Measurements from ENCODE around the gene DIS3L2.

Gene DIS3L2

DNA sequence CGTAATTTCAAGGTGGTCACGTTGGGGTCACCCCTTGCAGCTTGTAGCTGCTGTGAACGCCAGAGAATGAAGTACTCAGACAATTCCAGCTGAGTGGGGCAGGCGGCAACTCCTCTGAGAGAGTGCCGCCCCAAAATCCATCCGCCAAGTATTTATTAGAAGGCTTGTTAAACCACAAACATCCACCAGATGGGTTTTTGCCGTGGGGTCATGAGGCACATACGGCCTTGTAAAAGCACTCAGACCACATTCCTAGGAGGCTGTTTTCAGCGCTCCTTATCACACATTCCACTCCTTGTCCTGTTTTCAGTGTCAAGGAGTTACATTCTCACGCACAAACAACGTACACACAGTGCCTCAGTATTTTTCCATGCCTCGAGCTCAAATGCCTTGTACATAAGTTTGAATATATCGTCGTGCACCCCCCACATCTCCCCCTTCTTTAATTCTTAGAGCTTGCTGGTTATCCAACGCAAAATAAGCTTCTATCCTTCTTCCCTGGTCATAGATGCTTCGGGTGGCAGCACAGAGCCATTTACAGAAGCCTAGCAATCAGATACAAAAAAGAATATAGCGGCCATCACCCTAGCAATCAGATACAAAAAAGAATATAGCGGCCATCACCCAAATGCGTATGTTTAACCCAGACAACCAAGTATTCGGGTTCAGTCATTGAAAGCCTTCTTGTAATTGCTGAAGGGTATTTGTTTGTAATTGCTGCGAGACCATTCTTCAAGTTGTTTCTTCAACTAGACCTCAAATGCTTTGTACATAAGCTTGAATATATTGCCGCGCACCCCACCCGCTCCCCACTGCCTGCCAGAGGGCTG lies 424.4 kb downstream of the DIS3L2 start:
- H3K27me3 ChIP-seq (ENCODE audit: insufficient read depth, low read length, poor library complexity, severe bottlenecking): no peaks in the 10 kb centered on the region
- H3K4me2 ChIP-seq (ENCODE audit: low read depth, low read length, poor library complexity, severe bottlenecking): no peak overlapping the region
- H3F3A ChIP-seq (ENCODE audit: low read depth): no peaks in the 10 kb centered on the region

DNA sequence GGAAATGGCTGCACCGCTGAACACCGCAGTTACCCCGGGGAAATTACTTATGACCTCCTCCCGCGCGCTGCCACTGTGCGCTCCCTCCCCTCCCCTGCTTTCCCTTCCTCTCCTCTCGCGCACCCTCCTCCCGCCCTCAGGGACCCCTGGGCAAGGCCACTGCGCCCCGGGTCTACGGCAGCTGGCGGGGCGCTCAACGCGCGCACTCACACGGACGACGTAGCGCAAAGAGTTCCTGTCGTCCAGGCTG lies 424.9 kb downstream of the DIS3L2 start:
- TF ChIP-seq EZH2phosphoT487 (IDR thresholded peaks at IDR 0.05; ENCODE audit: borderline replicate concordance): no peak
- TF ChIP-seq, protein P1, sequence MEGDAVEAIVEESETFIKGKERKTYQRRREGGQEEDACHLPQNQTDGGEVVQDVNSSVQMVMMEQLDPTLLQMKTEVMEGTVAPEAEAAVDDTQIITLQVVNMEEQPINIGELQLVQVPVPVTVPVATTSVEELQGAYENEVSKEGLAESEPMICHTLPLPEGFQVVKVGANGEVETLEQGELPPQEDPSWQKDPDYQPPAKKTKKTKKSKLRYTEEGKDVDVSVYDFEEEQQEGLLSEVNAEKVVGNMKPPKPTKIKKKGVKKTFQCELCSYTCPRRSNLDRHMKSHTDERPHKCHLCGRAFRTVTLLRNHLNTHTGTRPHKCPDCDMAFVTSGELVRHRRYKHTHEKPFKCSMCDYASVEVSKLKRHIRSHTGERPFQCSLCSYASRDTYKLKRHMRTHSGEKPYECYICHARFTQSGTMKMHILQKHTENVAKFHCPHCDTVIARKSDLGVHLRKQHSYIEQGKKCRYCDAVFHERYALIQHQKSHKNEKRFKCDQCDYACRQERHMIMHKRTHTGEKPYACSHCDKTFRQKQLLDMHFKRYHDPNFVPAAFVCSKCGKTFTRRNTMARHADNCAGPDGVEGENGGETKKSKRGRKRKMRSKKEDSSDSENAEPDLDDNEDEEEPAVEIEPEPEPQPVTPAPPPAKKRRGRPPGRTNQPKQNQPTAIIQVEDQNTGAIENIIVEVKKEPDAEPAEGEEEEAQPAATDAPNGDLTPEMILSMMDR (conservative IDR thresholded peaks at IDR 0.05; ENCODE audit: low read length): no peak
- no peaks in the 10 kb centered on the region for H3K9me3 ChIP-seq (ENCODE audit: insufficient read depth, low read depth, low read length)
- peaks cover 15% of the 10 kb centered on the region for H3K4me1 ChIP-seq (ENCODE audit: insufficient read depth, low read length, poor library complexity, severe bottlenecking)
- no peaks in the 10 kb centered on the region for H3F3A ChIP-seq (ENCODE audit: low read depth)
- no peaks in the 10 kb centered on the region for H3K79me2 ChIP-seq (ENCODE audit: insufficient read depth, low read length)
- H3K9ac ChIP-seq (ENCODE audit: low read depth, low read length, poor library complexity, severe bottlenecking): no peak overlapping the region
- H3K4me2 ChIP-seq (ENCODE audit: low read depth, low read length, poor library complexity, severe bottlenecking): no peak overlapping the region
- H4K20me1 ChIP-seq (ENCODE audit: insufficient read depth, low read length, poor library complexity, severe bottlenecking): no peaks in the 10 kb centered on the region
- no peaks in the 10 kb centered on the region for H3K9me2 ChIP-seq (replicated peaks; ENCODE audit: low read depth, low read length)
- H3K4me3 ChIP-seq (ENCODE audit: low read length, poor library complexity, severe bottlenecking): no peak overlapping the region
- no peaks in the 10 kb centered on the region for H3K27me3 ChIP-seq (ENCODE audit: insufficient read depth, low read length, poor library complexity, severe bottlenecking)
- H3K36me3 ChIP-seq (ENCODE audit: insufficient read depth, low read length): no peaks in the 10 kb centered on the region
- H2AFZ ChIP-seq (ENCODE audit: low read length): no peak overlapping the region

More for the DNA sequence above, 424.4 kb downstream of the DIS3L2 start:
- H3K9me2 ChIP-seq (replicated peaks; ENCODE audit: low read depth, low read length): no peaks in the 10 kb centered on the region
- no peaks in the 10 kb centered on the region for H3K9me3 ChIP-seq (ENCODE audit: insufficient read depth, low read depth, low read length)
- H3K79me2 ChIP-seq (ENCODE audit: insufficient read depth, low read length): no peaks in the 10 kb centered on the region
- H3K9ac ChIP-seq (ENCODE audit: low read depth, low read length, poor library complexity, severe bottlenecking): no peak overlapping the region
- H4K20me1 ChIP-seq (ENCODE audit: insufficient read depth, low read length, poor library complexity, severe bottlenecking): no peaks in the 10 kb centered on the region
- TF ChIP-seq, protein P1 (conservative IDR thresholded peaks at IDR 0.05; ENCODE audit: low read length): no peak
- TF ChIP-seq EZH2phosphoT487 (IDR thresholded peaks at IDR 0.05; ENCODE audit: borderline replicate concordance): no peak
- H3K36me3 ChIP-seq (ENCODE audit: insufficient read depth, low read length): no peaks in the 10 kb centered on the region
- H3K4me1 ChIP-seq (ENCODE audit: insufficient read depth, low read length, poor library complexity, severe bottlenecking): peaks cover 12% of the 10 kb centered on the region
- no peak overlapping the region for H3K4me3 ChIP-seq (ENCODE audit: low read length, poor library complexity, severe bottlenecking)
- no peak overlapping the region; the same call in 1 of the 2 replicates for H2AFZ ChIP-seq (ENCODE audit: low read length)
